ENCODE results near the gene SPATA1. TPM values are rescaled to one million over a fixed set of nuclear protein-coding genes. Genes with fewer than 3 reads are reported as not detected.
A peak's percentile ranks its signal among the peaks of the same experiment; 100 is the strongest.

SPATA1 gene
- total RNA-seq, 1 experiment from 2014 or later = 0.85 TPM

- Mint-ChIP-seq H3K27ac (no peak overlapping the region), H3K4me1 (peaks cover 6% of the 10 kb centered on the region), H3K4me3 (no peak overlapping the region), H3K27me3 (ENCODE audit: low read depth) (peaks cover 78% of the 10 kb centered on the region), H3K36me3 (peaks cover 10% of the 10 kb centered on the region), H3K9me3 (peaks cover 16% of the 10 kb centered on the region)
- TF ChIP-seq ZNF121 (CRISPR knock-in tag; IDR thresholded peaks at IDR 0.05) (no peak), GABPB1 (CRISPR knock-in tag; IDR thresholded peaks at IDR 0.05) (no peak), ATF2 (CRISPR knock-in tag; IDR thresholded peaks at IDR 0.05; ENCODE audit: borderline replicate concordance, low read depth) (no peak)
- DNase-seq (ENCODE audit: low spot score) = no peak
- ATAC-seq = no peak
- ChIA-PET CTCF (no interaction called here), POLR2A (no interaction called here)
Observed at GRCh38 chr1:84476225-84476624, 30.0 kb upstream of the SPATA1 start.

GRCh38 chr1:84478876-84479868 is 27.0 kb upstream of the SPATA1 start, which contains the start of gene RPF1:
RPF1 (plus strand) TSS chr1:84479266; CDS start chr1:84479282, 16 bp downstream.
- POLR2A ChIA-PET = interaction anchor here (0.8 kb wide), 1 partner anchor 27 kb away, joined by 4 read pairs; the partner anchor contains the start of genes GNG5 and SPATA1
- Mint-ChIP-seq H3K27ac (peak within 1 kb of the TSS; percentile 96), H3K36me3 (peaks cover 21% of the 10 kb centered on the region), H3K4me3 (peak within 1 kb of the TSS; percentile 97), H3K4me1 (peaks cover 8% of the 10 kb centered on the region), H3K9me3 (peaks cover 16% of the 10 kb centered on the region), H3K27me3 (ENCODE audit: low read depth) (peaks cover 50% of the 10 kb centered on the region)
- ATAC-seq (peak; percentile 97), DNase-seq (ENCODE audit: low spot score) (peak; percentile 70)
- CTCF ChIA-PET = interaction anchor here (0.8 to 1.1 kb wide), 3 partner anchors 92 to 296 kb away, joined by 3 to 5 read pairs (median 3); no protein-coding TSS in a partner anchor
- TF ChIP-seq E2F4 (CRISPR knock-in tag; IDR thresholded peaks at IDR 0.05; ENCODE audit: borderline replicate concordance, low read depth) (no peak), ETV6 (CRISPR knock-in tag; IDR thresholded peaks at IDR 0.05) (peak; percentile 92), SMAD4 (CRISPR knock-in tag; IDR thresholded peaks at IDR 0.05) (no peak), ZSCAN18 (CRISPR knock-in tag; IDR thresholded peaks at IDR 0.05) (peak; percentile 90), NR3C1 (CRISPR knock-in tag; conservative IDR thresholded peaks at IDR 0.05; ENCODE audit: low read depth) (no peak), ZNF425 (CRISPR knock-in tag; conservative IDR thresholded peaks at IDR 0.05) (peak; percentile 86; the same call in 1 of the 2 replicates), ZNF396 (CRISPR knock-in tag; IDR thresholded peaks at IDR 0.05; ENCODE audit: borderline replicate concordance) (peak; percentile 99), JAZF1 (CRISPR knock-in tag; IDR thresholded peaks at IDR 0.05) (no peak), ZNF532 (CRISPR knock-in tag; IDR thresholded peaks at IDR 0.05; ENCODE audit: borderline replicate concordance) (peak; percentile 89), ZBTB21 (CRISPR knock-in tag; IDR thresholded peaks at IDR 0.05; ENCODE audit: borderline replicate concordance) (0 out of 2 replicates have a peak, but pooled peaks have one; percentile 25), GABPB1 (CRISPR knock-in tag; IDR thresholded peaks at IDR 0.05) (peak; percentile 77; the same call in 1 of the 2 replicates), ZNF138 (CRISPR knock-in tag; conservative IDR thresholded peaks at IDR 0.05) (no peak), FOXJ3 (CRISPR knock-in tag; IDR thresholded peaks at IDR 0.05; ENCODE audit: borderline replicate concordance) (no peak), AR (CRISPR knock-in tag; IDR thresholded peaks at IDR 0.05) (peak; percentile 79), TEAD1 (CRISPR knock-in tag; IDR thresholded peaks at IDR 0.05) (peak; percentile 62; the same call in 1 of the 2 replicates), TP53 (CRISPR knock-in tag; IDR thresholded peaks at IDR 0.05) (no peak), NR2C2 (CRISPR knock-in tag; IDR thresholded peaks at IDR 0.05) (peak; percentile 96)
